Transverse colon (tissue), 4 donors: Measurements from ENCODE around the gene CKM. TPM values are rescaled to one million over a fixed set of nuclear protein-coding genes. Genes with fewer than 3 reads are reported as not detected.

Experiments used
- DNase-seq: peaks from one replicate; pipeline ENCODE4 v3.0.0-alpha.2; 2019
- H3K27ac ChIP-seq, 4 donors: fragments of 200-600 bp; sonication (generic); 2 replicates each; pipeline ENCODE4 v1.5.1; 2016 to 2018; ENCODE audit warnings: inconsistent platforms in 4 of 4
- H3K27me3 ChIP-seq: fragments of 200-600 bp; sonication (generic); 2 replicates; pipeline ENCODE4 v1.5.1; 2017; ENCODE audit warnings: inconsistent platforms
- H3K36me3 ChIP-seq, 4 donors: fragments of 200-600 bp; sonication (generic); 2 replicates each; pipeline ENCODE4 v1.5.1; 2017 to 2019; ENCODE audit warnings: inconsistent platforms in 4 of 4
- H3K4me1 ChIP-seq, 4 donors: fragments of 200-600 bp; sonication (generic); 2 replicates each; pipeline ENCODE4 v1.5.1; 2017 to 2020; ENCODE audit warnings: inconsistent platforms in 4 of 4
- H3K4me3 ChIP-seq, 4 donors: fragments of 200-600 bp; sonication (generic); 1 replicate in 1 of 4; 2 replicates in 3 of 4; pipeline versions ENCODE4 v1.5.1 to v1.6.1; 2017 to 2019; ENCODE audit warnings: inconsistent platforms in 4 of 4
- H3K9me3 ChIP-seq, 2 donors: fragments of 200-600 bp; sonication (generic); 2 replicates each; pipeline ENCODE4 v1.5.1; 2017 to 2019; ENCODE audit warnings: inconsistent platforms in 2 of 2
- EP300 ChIP-seq: sonication (generic); formaldehyde crosslinking; IDR thresholded peaks from one replicate; pipeline ENCODE4 v1.6.1; 2017; ENCODE audit warnings: antibody characterized with exemption, low read depth
- POLR2A ChIP-seq: fragments of 450-650 bp; IDR thresholded peaks from one replicate; pipeline ENCODE4 v1.6.1; 2016; ENCODE audit warnings: antibody characterized with exemption, mild to moderate bottlenecking, moderate library complexity
- POLR2AphosphoS5 ChIP-seq, 3 donors: sonication (generic); formaldehyde crosslinking; IDR thresholded peaks; one replicate each; pipeline ENCODE4 v1.6.1; 2016; ENCODE audit warnings: antibody characterized with exemption in 3 of 3
- WGBS, 2 donors: methylation state at CpG; one replicate each; pipeline ENCODE4 v1.1.5; 2018; ENCODE audit warnings: low coverage in 1 of 2; 5-methylcytosine and 5-hydroxymethylcytosine counted together
- in situ Hi-C, 4 donors: fragments of 200-750 bp; cut with MboI; loops; one replicate each; pipeline versions ENCODE4 v1.15.0 to v1.15.1; 2017; ENCODE audit warnings: low sequenced_read_pairs in 3 of 4, low pct_ligation_motif_present in 1 of 4, low pct_unique_long_range_greater_than_20kb in 1 of 4
- intact Hi-C: fragments of 100-400 bp; cut with DNase I; formaldehyde crosslinking; loops from one replicate; pipeline ENCODE4 v1.15.1; 2023; ENCODE audit warnings: low total_unique reads
- total RNA-seq, 4 donors: library from RNA; depleted of rRNA; stranded (reverse); fragments of >200 nt; gene quantifications; one replicate each; pipeline ENCODE4 v1.1.0, GENCODE V29; 2016
- TF ChIP-seq, protein P1 (sequence below), 5 experiments: fragments of 200-600 bp in 3 of 5; fragments of 450-650 bp in 2 of 5; sonication (generic) in 3 of 5; IDR thresholded peaks; 1 replicate in 2 of 5; 2 replicates in 3 of 5; pipeline ENCODE4 v1.5.1; 2016 to 2017; ENCODE audit warnings: antibody characterized with exemption in 5 of 5, inconsistent platforms in 3 of 5, mild to moderate bottlenecking in 2 of 5, moderate library complexity in 1 of 5

Gene CKM
- total RNA-seq, 4 donors from 2014 or later = 4.0 to 32.2 (median 27.9) TPM; not detected in 1

GRCh38 chr19:45256836-45257235, 65.8 kb downstream of the CKM start:
- H3K36me3 ChIP-seq = no peaks in the 10 kb centered on the region
- H3K4me3 ChIP-seq = no peak overlapping the region
- H3K27ac ChIP-seq = no peak overlapping the region
- DNase-seq = no peak
- intact Hi-C loops (no loop called here), in situ Hi-C loops (no loop called here)
- no peaks in the 10 kb centered on the region for H3K27me3 ChIP-seq
- H3K9me3 ChIP-seq = no peaks in the 10 kb centered on the region
- 91 to 97% methylated on average over 4 of the region's 4 CpGs for WGBS, 2 donors
- H3K4me1 ChIP-seq = peaks cover 10 to 24% (median 18%) of the 10 kb centered on the region in 4 donors
- no peak for TF ChIP-seq POLR2AphosphoS5 (IDR thresholded peaks at IDR 0.05)
- no peak for TF ChIP-seq EP300
- TF ChIP-seq POLR2A = no peak
- TF ChIP-seq, protein P1, sequence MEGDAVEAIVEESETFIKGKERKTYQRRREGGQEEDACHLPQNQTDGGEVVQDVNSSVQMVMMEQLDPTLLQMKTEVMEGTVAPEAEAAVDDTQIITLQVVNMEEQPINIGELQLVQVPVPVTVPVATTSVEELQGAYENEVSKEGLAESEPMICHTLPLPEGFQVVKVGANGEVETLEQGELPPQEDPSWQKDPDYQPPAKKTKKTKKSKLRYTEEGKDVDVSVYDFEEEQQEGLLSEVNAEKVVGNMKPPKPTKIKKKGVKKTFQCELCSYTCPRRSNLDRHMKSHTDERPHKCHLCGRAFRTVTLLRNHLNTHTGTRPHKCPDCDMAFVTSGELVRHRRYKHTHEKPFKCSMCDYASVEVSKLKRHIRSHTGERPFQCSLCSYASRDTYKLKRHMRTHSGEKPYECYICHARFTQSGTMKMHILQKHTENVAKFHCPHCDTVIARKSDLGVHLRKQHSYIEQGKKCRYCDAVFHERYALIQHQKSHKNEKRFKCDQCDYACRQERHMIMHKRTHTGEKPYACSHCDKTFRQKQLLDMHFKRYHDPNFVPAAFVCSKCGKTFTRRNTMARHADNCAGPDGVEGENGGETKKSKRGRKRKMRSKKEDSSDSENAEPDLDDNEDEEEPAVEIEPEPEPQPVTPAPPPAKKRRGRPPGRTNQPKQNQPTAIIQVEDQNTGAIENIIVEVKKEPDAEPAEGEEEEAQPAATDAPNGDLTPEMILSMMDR (IDR thresholded peaks at IDR 0.05) = no peak

Other genes with a start within 250 kb of the CKM start
- 1 to 10 TPM in 3 of 4 donors, under 1 TPM in 1; 0.75 to 5.8 (median 3.5) TPM for gene ZNF296, start 246.4 kb downstream of the CKM start, total RNA-seq
- gene GEMIN7, start 243.6 kb downstream of the CKM start, total RNA-seq = 10 to 100 TPM in 3 of 4 donors, 1 to 10 TPM in 1; 3.0 to 21.1 (median 15.9) TPM
- gene PPP1R37, start 229.7 kb downstream of the CKM start, total RNA-seq = 10 to 100 TPM; 31.1 to 92.5 (median 45.2) TPM
- gene NKPD1, start 161.9 kb downstream of the CKM start, total RNA-seq = 1 to 10 TPM in 1 of 4 donors, under 1 TPM in 1, not detected in 2; 0.32 to 1.5 TPM
- gene TRAPPC6A, start 144.6 kb downstream of the CKM start, total RNA-seq = 10 to 100 TPM in 3 of 4 donors, not detected in 1; 15.7 to 51.2 (median 29.7) TPM
- 10 to 100 TPM in 1 of 4 donors, 1 to 10 TPM in 3; 5.0 to 10.3 (median 9.2) TPM for gene BLOC1S3, start 144.1 kb downstream of the CKM start, total RNA-seq
- gene EXOC3L2, start 77.5 kb downstream of the CKM start, total RNA-seq = 1 to 10 TPM in 2 of 4 donors, under 1 TPM in 1, not detected in 1; 0.68 to 7.0 (median 1.1) TPM
- 10 to 100 TPM; 11.0 to 40.8 (median 13.2) TPM for gene MARK4, start 71.6 kb downstream of the CKM start, total RNA-seq
- not detected for gene KLC3, start 17.9 kb upstream of the CKM start, total RNA-seq
- gene ERCC2, start 47.7 kb upstream of the CKM start, total RNA-seq = 10 to 100 TPM in 1 of 4 donors, 1 to 10 TPM in 3; 3.0 to 46.2 (median 9.2) TPM
- gene PPP1R13L, start 82.2 kb upstream of the CKM start, total RNA-seq = 100 to 1,000 TPM in 1 of 4 donors, 10 to 100 TPM in 3; 28.5 to 298 (median 44.4) TPM
- gene POLR1G, start 83.8 kb upstream of the CKM start, total RNA-seq = 1 to 10 TPM in 3 of 4 donors, under 1 TPM in 1; 1.00 to 3.5 (median 1.2) TPM
- gene ERCC1, start 101.0 kb upstream of the CKM start, total RNA-seq = 10 to 100 TPM; 38.8 to 42.6 (median 40.0) TPM
- gene FOSB, start 145.1 kb upstream of the CKM start, total RNA-seq = 10 to 100 TPM; 14.5 to 64.7 (median 25.6) TPM
- 10 to 100 TPM in 1 of 4 donors, 1 to 10 TPM in 1, not detected in 2; 5.7 to 13.5 TPM for gene RTN2, start 174.2 kb upstream of the CKM start, total RNA-seq
- gene PPM1N, start 175.6 kb upstream of the CKM start, total RNA-seq = 1 to 10 TPM in 2 of 4 donors, under 1 TPM in 1, not detected in 1; 1.00 to 4.3 (median 1.4) TPM
- gene VASP, start 184.6 kb upstream of the CKM start, total RNA-seq = 100 to 1,000 TPM; 167 to 465 (median 204) TPM